GM19467 (cell line): ENCODE data around the gene DNAJC15.
"Not testable (repeated sequence)": the region's sequence is repeated elsewhere in the genome, so short reads cannot be mapped to it uniquely, and the experiment has no call there.

Source experiments
- ATAC-seq: cut with Tn5 transposase; IDR thresholded peaks from one replicate; pipeline ENCODE4 v1.9.1; 2021; ENCODE audit warnings: mild to moderate bottlenecking, moderate library complexity; ENCODE audit not compliant: unreplicated experiment

The DNAJC15 gene

GRCh38 chr13:43003010-43003409 lies 20.4 kb upstream of the DNAJC15 start:
- no peak for ATAC-seq

- no peak for ATAC-seq
These were observed 19.7 kb upstream of the DNAJC15 start for GRCh38 chr13:43003729-43004128.

GRCh38 chr13:43005460-43006236 lies 17.7 kb upstream of the DNAJC15 start:
- no peak for ATAC-seq

- no peak for ATAC-seq
These were observed 16.3 kb upstream of the DNAJC15 start for GRCh38 chr13:43006893-43007631.

GRCh38 chr13:43008596-43008995 lies 14.8 kb upstream of the DNAJC15 start:
- ATAC-seq = no peak

- ATAC-seq = no peak
These were observed 13.9 kb upstream of the DNAJC15 start for GRCh38 chr13:43009506-43009905.

GRCh38 chr13:43014162-43014561 lies 9.2 kb upstream of the DNAJC15 start:
- ATAC-seq = no peak

GRCh38 chr13:43016226-43016625 lies 7.2 kb upstream of the DNAJC15 start:
- ATAC-seq = no peak

GRCh38 chr13:43019811-43020210 lies 3.6 kb upstream of the DNAJC15 start:
- no peak for ATAC-seq

- no peak for ATAC-seq
These were observed 2.6 kb upstream of the DNAJC15 start for GRCh38 chr13:43020794-43021193.

GRCh38 chr13:43021926-43022670 lies 1.3 kb upstream of the DNAJC15 start:
- ATAC-seq = no peak

GRCh38 chr13:43022934-43023288 lies 475 bp upstream of the DNAJC15 start:
- ATAC-seq = no peak

GRCh38 chr13:43026262-43026661 lies 2.9 kb downstream of the DNAJC15 start:
- no peak for ATAC-seq

GRCh38 chr13:43030548-43030947 lies 7.2 kb downstream of the DNAJC15 start:
- no peak for ATAC-seq

- ATAC-seq = no peak
These were observed 8.5 kb downstream of the DNAJC15 start for GRCh38 chr13:43031881-43032280.

- ATAC-seq = no peak
These were observed 9.7 kb downstream of the DNAJC15 start for GRCh38 chr13:43033038-43033437.

- no peak for ATAC-seq
These were observed 13.2 kb downstream of the DNAJC15 start for GRCh38 chr13:43036351-43037250.

GRCh38 chr13:43039966-43040365 lies 16.6 kb downstream of the DNAJC15 start:
- ATAC-seq = no peak

GRCh38 chr13:43040581-43041368 lies 17.4 kb downstream of the DNAJC15 start:
- not testable (repeated sequence) for ATAC-seq

GRCh38 chr13:43041369-43041921 lies 18.1 kb downstream of the DNAJC15 start:
- ATAC-seq = no peak
